ENCODE data around the gene ITIH3. TPM values are rescaled to one million over a fixed set of nuclear protein-coding genes. Genes with fewer than 3 reads are reported as not detected.
A peak's percentile ranks its signal among the peaks of the same experiment; 100 is the strongest.

ITIH3 gene
- total and polyA plus RNA-seq, 2 donors from 2014 or later, result 2.1 to 2.3 TPM

- DNase-seq (peak in 1 of 5 donors; percentile 57), FAIRE-seq (no peak)
Measured at GRCh38 chr3:52773361-52774065, 21.1 kb upstream of the ITIH3 start.

GRCh38 chr3:52774066-52774713 lies 20.4 kb upstream of the ITIH3 start:
- DNase-seq (peak in 1 of 5 donors; percentile 27), FAIRE-seq (no peak)
- H3K27me3 ChIP-seq (ENCODE audit: control insufficient read depth, insufficient read depth, low read length), result no peaks in the 10 kb centered on the region
- H3K9me3 ChIP-seq (ENCODE audit: control insufficient read depth in 2 of 3, insufficient read depth in 1 of 3, low read length in 3 of 3), result no peaks in the 10 kb centered on the region
- TF ChIP-seq CTCF (IDR thresholded peaks at IDR 0.05; ENCODE audit: borderline replicate concordance, extremely low read depth, insufficient read depth), result no peak
- no peak overlapping the region for H3K9ac ChIP-seq (ENCODE audit: low read length in 3 of 3)
- H3K4me1 ChIP-seq (ENCODE audit: control insufficient read depth in 2 of 3, insufficient read depth in 2 of 3, low read depth in 1 of 3, low read length in 3 of 3), result peaks cover 0 to 5% (median 3%) of the 10 kb centered on the region in 3 donors
- H3K4me3 ChIP-seq (ENCODE audit: low read length in 3 of 3), result no peak overlapping the region
- no peaks in the 10 kb centered on the region for H3K36me3 ChIP-seq (ENCODE audit: control insufficient read depth in 2 of 3, insufficient read depth in 3 of 3, low read length in 3 of 3)
- H3K27ac ChIP-seq (ENCODE audit: low read depth in 2 of 2, low read length in 2 of 2), result no peak overlapping the region
- intact Hi-C loops (cut with DNase I), result no loop called here

More at GRCh38 chr3:52773361-52774065, 21.1 kb upstream of the ITIH3 start:
- H3K4me1 ChIP-seq (ENCODE audit: control insufficient read depth in 2 of 3, insufficient read depth in 2 of 3, low read depth in 1 of 3, low read length in 3 of 3), result peaks cover 0 to 5% (median 3%) of the 10 kb centered on the region in 3 donors
- intact Hi-C loops (cut with DNase I), result no loop called here
- no peak overlapping the region for H3K27ac ChIP-seq (ENCODE audit: low read depth in 2 of 2, low read length in 2 of 2)
- H3K9ac ChIP-seq (ENCODE audit: low read length in 3 of 3), result no peak overlapping the region
- no peaks in the 10 kb centered on the region for H3K9me3 ChIP-seq (ENCODE audit: control insufficient read depth in 2 of 3, insufficient read depth in 1 of 3, low read length in 3 of 3)
- no peaks in the 10 kb centered on the region for H3K36me3 ChIP-seq (ENCODE audit: control insufficient read depth in 2 of 3, insufficient read depth in 3 of 3, low read length in 3 of 3)
- TF ChIP-seq CTCF (IDR thresholded peaks at IDR 0.05; ENCODE audit: borderline replicate concordance, extremely low read depth, insufficient read depth), result no peak
- no peaks in the 10 kb centered on the region for H3K27me3 ChIP-seq (ENCODE audit: control insufficient read depth, insufficient read depth, low read length)
- H3K4me3 ChIP-seq (ENCODE audit: low read length in 3 of 3), result no peak overlapping the region

DNA sequence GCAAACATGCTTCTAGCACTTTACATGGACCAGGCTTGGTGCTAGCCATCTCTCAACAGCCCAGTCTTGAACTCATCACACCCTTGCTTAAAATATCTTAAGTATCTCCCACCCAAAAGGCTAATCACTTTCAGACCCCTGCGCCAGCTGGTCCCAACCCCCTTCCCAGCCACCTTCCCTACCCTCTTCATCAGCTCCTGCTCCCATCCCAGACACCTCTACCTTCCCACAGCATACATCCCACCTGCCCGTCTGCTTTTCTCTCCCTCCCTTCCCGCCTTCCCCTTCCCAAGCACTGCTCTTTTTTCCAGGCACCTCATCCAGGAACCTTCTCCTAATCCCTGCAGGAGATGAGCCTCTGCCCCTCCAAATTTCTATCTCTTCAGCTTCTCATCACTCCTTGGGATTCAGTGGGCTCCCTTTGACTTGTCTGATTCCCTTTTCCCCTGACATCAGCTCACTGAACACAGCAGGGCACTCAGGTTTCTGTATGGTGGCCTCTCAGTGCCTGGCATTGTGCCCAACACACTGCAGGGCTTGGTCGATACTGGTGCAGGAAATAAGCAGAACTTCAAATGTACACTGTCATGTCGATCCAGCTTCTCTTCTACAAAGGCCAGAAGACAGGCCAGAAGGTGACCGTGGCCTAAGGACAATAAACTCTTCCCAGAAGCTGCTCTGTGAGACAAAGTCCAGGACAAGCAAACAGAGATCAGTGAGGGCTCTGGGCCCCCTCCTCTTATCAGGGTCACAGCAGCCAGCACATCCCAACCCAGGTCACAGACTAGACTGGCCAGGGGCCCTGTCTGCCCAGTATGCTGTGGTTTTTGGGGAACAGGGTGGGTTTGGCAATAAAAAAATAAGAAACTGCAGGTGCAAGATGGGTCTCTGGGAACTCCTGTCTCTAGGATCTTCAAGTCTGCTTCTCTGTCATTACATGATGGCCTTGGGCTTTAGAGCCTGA lies 19.4 kb upstream of the ITIH3 start:
- intact Hi-C loops (cut with DNase I), result no loop called here

More for the DNA sequence above, 19.4 kb upstream of the ITIH3 start:
- H3K4me1 ChIP-seq (ENCODE audit: control insufficient read depth in 2 of 3, insufficient read depth in 2 of 3, low read depth in 1 of 3, low read length in 3 of 3), result no peaks in the 10 kb centered on the region
- no peak overlapping the region for H3K4me3 ChIP-seq (ENCODE audit: low read length in 3 of 3)
- DNase-seq, result peak in 1 of 5 donors; percentile 26
- no peak overlapping the region for H3K27ac ChIP-seq (ENCODE audit: low read depth in 2 of 2, low read length in 2 of 2)
- H3K36me3 ChIP-seq (ENCODE audit: control insufficient read depth in 2 of 3, insufficient read depth in 3 of 3, low read length in 3 of 3), result no peaks in the 10 kb centered on the region
- H3K9me3 ChIP-seq (ENCODE audit: control insufficient read depth in 2 of 3, insufficient read depth in 1 of 3, low read length in 3 of 3), result no peaks in the 10 kb centered on the region
- no peaks in the 10 kb centered on the region for H3K27me3 ChIP-seq (ENCODE audit: control insufficient read depth, insufficient read depth, low read length)
- TF ChIP-seq CTCF (IDR thresholded peaks at IDR 0.05; ENCODE audit: borderline replicate concordance, extremely low read depth, insufficient read depth), result no peak
- FAIRE-seq, result no peak
- H3K9ac ChIP-seq (ENCODE audit: low read length in 3 of 3), result no peak overlapping the region
